Fibroblast of lung (primary cell): ENCODE results near the gene FILIP1L. TPM values are rescaled to one million over a fixed set of nuclear protein-coding genes. Genes with fewer than 3 reads are reported as not detected.
"Not testable (repeated sequence)": the region's sequence is repeated elsewhere in the genome, so short reads cannot be mapped to it uniquely, and the experiment has no call there.

Experiments used
- DNase-seq, 2 donors: peaks; one replicate each; pipeline versions ENCODE4 v3.0.0 to v3.0.0-alpha.2; 2010; ENCODE audit warnings: low read depth in 2 of 2
- H2AFZ ChIP-seq: 2 replicates; pipeline ENCODE4 v1.5.1; 2012; ENCODE audit warnings: low read length, control low read depth, inconsistent platforms
- H3K27ac ChIP-seq: 2 replicates; pipeline ENCODE4 v1.5.1; 2011; ENCODE audit warnings: low read length, control low read depth; ENCODE audit not compliant: insufficient read depth
- H3K27me3 ChIP-seq: 2 replicates; pipeline ENCODE4 v1.5.1; 2011; ENCODE audit warnings: mild to moderate bottlenecking, low read length; ENCODE audit not compliant: control insufficient read depth, insufficient read depth
- H3K36me3 ChIP-seq: 2 replicates; pipeline ENCODE4 v1.5.1; 2011; ENCODE audit warnings: low read length; ENCODE audit not compliant: control insufficient read depth, insufficient read depth
- H3K4me1 ChIP-seq: 2 replicates; pipeline ENCODE4 v1.5.1; 2011; ENCODE audit warnings: low read length; ENCODE audit not compliant: control insufficient read depth, insufficient read depth; ENCODE audit errors: extremely low read depth
- H3K4me2 ChIP-seq: 2 replicates; pipeline ENCODE4 v1.5.1; 2011; ENCODE audit warnings: low read length, control low read depth; ENCODE audit not compliant: insufficient read depth; ENCODE audit errors: extremely low read depth
- H3K4me3 ChIP-seq, 4 experiments: fragments of 200-600 bp in 1 of 4; sonication (generic) in 1 of 4; replicated peaks in 1 of 4; 2 replicates each; pipeline ENCODE4 v1.5.1; 2011 to 2016; ENCODE audit warnings: low read length in 4 of 4, low read depth in 3 of 4, mild to moderate bottlenecking in 3 of 4, control low read depth in 2 of 4, inconsistent platforms in 1 of 4, mixed read lengths in 1 of 4; ENCODE audit not compliant: insufficient read depth in 1 of 4; ENCODE audit errors: control extremely low read depth in 1 of 4
- H3K79me2 ChIP-seq: 2 replicates; pipeline ENCODE4 v1.5.1; 2012; ENCODE audit warnings: mild to moderate bottlenecking, low read length, inconsistent platforms; ENCODE audit not compliant: control insufficient read depth, insufficient read depth
- H3K9ac ChIP-seq: 2 replicates; pipeline ENCODE4 v1.5.1; 2011; ENCODE audit warnings: mild to moderate bottlenecking, low read length, control low read depth; ENCODE audit not compliant: insufficient read depth
- H3K9me3 ChIP-seq: 2 replicates; pipeline ENCODE4 v1.5.1; 2012; ENCODE audit warnings: low read depth, low read length; ENCODE audit not compliant: control insufficient read depth, insufficient read depth
- H4K20me1 ChIP-seq: 2 replicates; pipeline ENCODE4 v1.5.1; 2011; ENCODE audit warnings: low read length; ENCODE audit not compliant: control insufficient read depth, insufficient read depth; ENCODE audit errors: extremely low read depth
- CTCF ChIP-seq, 2 donors: IDR thresholded peaks in 1 of 2; conservative IDR thresholded peaks in 1 of 2; 1 replicate in 1 of 2; 2 replicates in 1 of 2; pipeline ENCODE4 v1.5.1; 2011 to 2012; ENCODE audit warnings: low read length in 2 of 2, control low read depth in 1 of 2, inconsistent platforms in 1 of 2, low read depth in 1 of 2, mild to moderate bottlenecking in 1 of 2
- EZH2 ChIP-seq: IDR thresholded peaks from 2 replicates; pipeline ENCODE4 v1.5.1; 2012; ENCODE audit warnings: low read length, control low read depth, mild to moderate bottlenecking; ENCODE audit errors: missing control alignments
- polyA plus RNA-seq, 2 donors: library from polyadenylated mRNA; depleted of rRNA in 1 of 2; stranded (reverse) in 1 of 2; unstranded in 1 of 2; fragments of >200 nt; gene quantifications; 2 replicates each; pipeline ENCODE4 v1.2.1, GENCODE V29; 2011 to 2012; ENCODE audit warnings: missing spikeins in 1 of 2
- total RNA-seq: library from RNA; depleted of rRNA; stranded (reverse); fragments of >200 nt; gene quantifications from 2 replicates; pipeline ENCODE4 v1.2.1, GENCODE V29; 2014

FILIP1L gene
- total and polyA plus RNA-seq, 2 donors (not counting 1 experiment from before 2014, with no cell fraction given), result 92.8 to 126 TPM

GRCh38 chr3:100098784-100099070 lies 15.6 kb downstream of the FILIP1L start:
- Histone ChIP-seq H3K9ac (no peak overlapping the region), H3K27ac (no peak overlapping the region), H3K4me1 (peaks cover 1% of the 10 kb centered on the region), H3K36me3 (no peaks in the 10 kb centered on the region), H3K4me2 (no peak overlapping the region), H3K27me3 (no peaks in the 10 kb centered on the region), H3K4me3 (no peak overlapping the region), H4K20me1 (no peaks in the 10 kb centered on the region), H2AFZ (no peak overlapping the region), H3K79me2 (no peaks in the 10 kb centered on the region), H3K9me3 (no peaks in the 10 kb centered on the region)
- no peak for DNase-seq
- TF ChIP-seq EZH2 (no peak), CTCF (conservative IDR thresholded peaks at IDR 0.05 in 1 of 2, IDR thresholded peaks at IDR 0.05 in 1 of 2; ENCODE audit: low read depth in 1 of 2, low read length in 2 of 2) (no peak)

GRCh38 chr3:100097919-100098783 lies 16.1 kb downstream of the FILIP1L start:
- Histone ChIP-seq H3K4me1 (no peaks in the 10 kb centered on the region), H3K9ac (no peak overlapping the region), H3K4me2 (no peak overlapping the region), H4K20me1 (no peaks in the 10 kb centered on the region), H3K27me3 (no peaks in the 10 kb centered on the region), H3K4me3 (no peak overlapping the region), H3K27ac (no peak overlapping the region), H2AFZ (no peak overlapping the region), H3K9me3 (no peaks in the 10 kb centered on the region), H3K79me2 (no peaks in the 10 kb centered on the region), H3K36me3 (no peaks in the 10 kb centered on the region)
- no peak for DNase-seq
- TF ChIP-seq EZH2, result no peak
- no peak for TF ChIP-seq CTCF (conservative IDR thresholded peaks at IDR 0.05 in 1 of 2, IDR thresholded peaks at IDR 0.05 in 1 of 2; ENCODE audit: low read depth in 1 of 2, low read length in 2 of 2)

GRCh38 chr3:100096866-100097265 lies 17.4 kb downstream of the FILIP1L start:
- Histone ChIP-seq H2AFZ (no peak overlapping the region), H3K9ac (no peak overlapping the region), H3K79me2 (no peaks in the 10 kb centered on the region), H3K4me3 (no peak overlapping the region), H3K36me3 (no peaks in the 10 kb centered on the region), H3K4me2 (no peak overlapping the region), H3K27me3 (no peaks in the 10 kb centered on the region), H3K9me3 (no peaks in the 10 kb centered on the region), H4K20me1 (no peaks in the 10 kb centered on the region), H3K4me1 (no peaks in the 10 kb centered on the region), H3K27ac (no peak overlapping the region)
- DNase-seq, result no peak
- TF ChIP-seq CTCF (conservative IDR thresholded peaks at IDR 0.05 in 1 of 2, IDR thresholded peaks at IDR 0.05 in 1 of 2; ENCODE audit: low read depth in 1 of 2, low read length in 2 of 2) (no peak), EZH2 (no peak)

GRCh38 chr3:100096286-100096685 lies 18.0 kb downstream of the FILIP1L start:
- H3K27me3 ChIP-seq, result not testable (repeated sequence)

More at GRCh38 chr3:100096286-100096685, 18.0 kb downstream of the FILIP1L start:
- H3K27ac ChIP-seq, H3K9ac ChIP-seq, H3K9me3 ChIP-seq, H3K4me2 ChIP-seq, H3K4me3 ChIP-seq, H3K36me3 ChIP-seq, H2AFZ ChIP-seq, DNase-seq, H3K4me1 ChIP-seq, H3K79me2 ChIP-seq, H4K20me1 ChIP-seq: not testable (repeated sequence)
